ENCODE measurements around the gene SCYGR8. TPM values are rescaled to one million over a fixed set of nuclear protein-coding genes. Genes with fewer than 3 reads are reported as not detected.

The SCYGR8 gene
- total RNA-seq, 1 experiment from 2014 or later = not detected

DNA sequence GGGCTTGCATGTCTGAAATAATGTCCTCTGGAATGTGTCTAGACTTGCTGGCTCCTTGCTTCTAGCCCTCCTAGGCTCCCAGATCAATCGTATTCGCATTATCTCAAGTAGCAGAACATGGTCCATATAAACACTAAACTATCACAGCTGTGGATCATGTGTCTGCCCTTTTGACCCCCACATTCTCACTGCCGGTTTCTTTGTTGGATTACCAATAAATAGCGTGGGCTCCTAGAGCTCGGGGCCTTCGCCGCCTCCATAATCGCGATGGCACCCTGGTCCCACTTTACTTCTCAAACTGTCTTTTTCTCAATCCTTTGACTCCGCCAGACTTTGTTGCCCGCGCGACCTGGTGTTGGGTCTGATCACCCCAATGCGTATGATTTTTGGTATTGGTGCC is 6.3 kb upstream of the SCYGR8 start:
- Histone ChIP-seq H3K9me3 (ENCODE audit: control insufficient read depth in 1 of 2, insufficient read depth in 1 of 2, low read depth in 1 of 2, low read length in 2 of 2) (no peaks in the 10 kb centered on the region), H3K36me3 (ENCODE audit: control insufficient read depth in 1 of 2, insufficient read depth in 2 of 2, low read length in 2 of 2) (no peaks in the 10 kb centered on the region), H3K4me2 (ENCODE audit: low read length) (no peak overlapping the region), H3K27me3 (ENCODE audit: insufficient read depth, low read length) (no peaks in the 10 kb centered on the region), H3K4me1 (ENCODE audit: control insufficient read depth in 1 of 2, insufficient read depth in 2 of 2, low read length in 2 of 2) (no peaks in the 10 kb centered on the region), H4K20me1 (ENCODE audit: insufficient read depth) (no peaks in the 10 kb centered on the region), H3K4me3 (replicated peaks in 1 of 2; ENCODE audit: low read depth in 1 of 2, low read length in 2 of 2) (no peak overlapping the region), H3K79me2 (ENCODE audit: insufficient read depth, low read length) (no peaks in the 10 kb centered on the region), H2AFZ (ENCODE audit: low read depth, low read length, poor library complexity, severe bottlenecking) (no peak overlapping the region), H3K27ac (ENCODE audit: low read depth, low read length) (no peak overlapping the region), H3K9me2 (ENCODE audit: insufficient read depth) (no peaks in the 10 kb centered on the region), H3K9ac (ENCODE audit: low read length) (no peak overlapping the region)
- no peak for ATAC-seq
- DNase-seq (ENCODE audit: low read depth, low spot score) = no peak
- intact Hi-C loops (cut with micrococcal nuclease) = no loop called here
- RAD21 ChIA-PET (ENCODE audit: low non-redundant PET in 1 of 2, low total read pairs in 2 of 2, uncharacterized antibody in 2 of 2, unreplicated experiment in 2 of 2) = no interaction called here
- POLR2A ChIA-PET = no interaction called here
- CTCF ChIA-PET = no interaction called here
- TF ChIP-seq, protein P1, sequence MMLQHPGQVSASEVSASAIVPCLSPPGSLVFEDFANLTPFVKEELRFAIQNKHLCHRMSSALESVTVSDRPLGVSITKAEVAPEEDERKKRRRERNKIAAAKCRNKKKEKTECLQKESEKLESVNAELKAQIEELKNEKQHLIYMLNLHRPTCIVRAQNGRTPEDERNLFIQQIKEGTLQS (IDR thresholded peaks at IDR 0.05) = no peak
- TF ChIP-seq, protein P2, sequence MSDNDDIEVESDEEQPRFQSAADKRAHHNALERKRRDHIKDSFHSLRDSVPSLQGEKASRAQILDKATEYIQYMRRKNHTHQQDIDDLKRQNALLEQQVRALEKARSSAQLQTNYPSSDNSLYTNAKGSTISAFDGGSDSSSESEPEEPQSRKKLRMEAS (IDR thresholded peaks at IDR 0.05) = no peak
- TF ChIP-seq SIN3A (IDR thresholded peaks at IDR 0.05; ENCODE audit: low read depth) (no peak), YY1 (IDR thresholded peaks at IDR 0.05; ENCODE audit: extremely low read depth, insufficient replicate concordance, low read depth, low read length) (no peak), POLR2AphosphoS5 (IDR thresholded peaks at IDR 0.05; ENCODE audit: low read depth, low read length) (no peak), SRF (IDR thresholded peaks at IDR 0.05; ENCODE audit: low read depth) (no peak), ZNF274 (IDR thresholded peaks at IDR 0.05; ENCODE audit: low read depth, low read length) (no peak), CBX3 (IDR thresholded peaks at IDR 0.05; ENCODE audit: low read depth) (no peak), JUND (IDR thresholded peaks at IDR 0.05) (no peak), ELF1 (IDR thresholded peaks at IDR 0.05; ENCODE audit: borderline replicate concordance, low read depth) (no peak), FOSL1 (IDR thresholded peaks at IDR 0.05; ENCODE audit: low read depth) (no peak), ZFX (IDR thresholded peaks at IDR 0.05) (no peak)
- TF ChIP-seq, protein P3, sequence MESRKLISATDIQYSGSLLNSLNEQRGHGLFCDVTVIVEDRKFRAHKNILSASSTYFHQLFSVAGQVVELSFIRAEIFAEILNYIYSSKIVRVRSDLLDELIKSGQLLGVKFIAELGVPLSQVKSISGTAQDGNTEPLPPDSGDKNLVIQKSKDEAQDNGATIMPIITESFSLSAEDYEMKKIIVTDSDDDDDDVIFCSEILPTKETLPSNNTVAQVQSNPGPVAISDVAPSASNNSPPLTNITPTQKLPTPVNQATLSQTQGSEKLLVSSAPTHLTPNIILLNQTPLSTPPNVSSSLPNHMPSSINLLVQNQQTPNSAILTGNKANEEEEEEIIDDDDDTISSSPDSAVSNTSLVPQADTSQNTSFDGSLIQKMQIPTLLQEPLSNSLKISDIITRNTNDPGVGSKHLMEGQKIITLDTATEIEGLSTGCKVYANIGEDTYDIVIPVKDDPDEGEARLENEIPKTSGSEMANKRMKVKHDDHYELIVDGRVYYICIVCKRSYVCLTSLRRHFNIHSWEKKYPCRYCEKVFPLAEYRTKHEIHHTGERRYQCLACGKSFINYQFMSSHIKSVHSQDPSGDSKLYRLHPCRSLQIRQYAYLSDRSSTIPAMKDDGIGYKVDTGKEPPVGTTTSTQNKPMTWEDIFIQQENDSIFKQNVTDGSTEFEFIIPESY (IDR thresholded peaks at IDR 0.05; ENCODE audit: extremely low read depth, insufficient replicate concordance, low read length) = no peak
- TF ChIP-seq, protein P4, sequence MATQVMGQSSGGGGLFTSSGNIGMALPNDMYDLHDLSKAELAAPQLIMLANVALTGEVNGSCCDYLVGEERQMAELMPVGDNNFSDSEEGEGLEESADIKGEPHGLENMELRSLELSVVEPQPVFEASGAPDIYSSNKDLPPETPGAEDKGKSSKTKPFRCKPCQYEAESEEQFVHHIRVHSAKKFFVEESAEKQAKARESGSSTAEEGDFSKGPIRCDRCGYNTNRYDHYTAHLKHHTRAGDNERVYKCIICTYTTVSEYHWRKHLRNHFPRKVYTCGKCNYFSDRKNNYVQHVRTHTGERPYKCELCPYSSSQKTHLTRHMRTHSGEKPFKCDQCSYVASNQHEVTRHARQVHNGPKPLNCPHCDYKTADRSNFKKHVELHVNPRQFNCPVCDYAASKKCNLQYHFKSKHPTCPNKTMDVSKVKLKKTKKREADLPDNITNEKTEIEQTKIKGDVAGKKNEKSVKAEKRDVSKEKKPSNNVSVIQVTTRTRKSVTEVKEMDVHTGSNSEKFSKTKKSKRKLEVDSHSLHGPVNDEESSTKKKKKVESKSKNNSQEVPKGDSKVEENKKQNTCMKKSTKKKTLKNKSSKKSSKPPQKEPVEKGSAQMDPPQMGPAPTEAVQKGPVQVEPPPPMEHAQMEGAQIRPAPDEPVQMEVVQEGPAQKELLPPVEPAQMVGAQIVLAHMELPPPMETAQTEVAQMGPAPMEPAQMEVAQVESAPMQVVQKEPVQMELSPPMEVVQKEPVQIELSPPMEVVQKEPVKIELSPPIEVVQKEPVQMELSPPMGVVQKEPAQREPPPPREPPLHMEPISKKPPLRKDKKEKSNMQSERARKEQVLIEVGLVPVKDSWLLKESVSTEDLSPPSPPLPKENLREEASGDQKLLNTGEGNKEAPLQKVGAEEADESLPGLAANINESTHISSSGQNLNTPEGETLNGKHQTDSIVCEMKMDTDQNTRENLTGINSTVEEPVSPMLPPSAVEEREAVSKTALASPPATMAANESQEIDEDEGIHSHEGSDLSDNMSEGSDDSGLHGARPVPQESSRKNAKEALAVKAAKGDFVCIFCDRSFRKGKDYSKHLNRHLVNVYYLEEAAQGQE (IDR thresholded peaks at IDR 0.05; ENCODE audit: low read depth) = no peak
- BruUV-seq (replicated peaks) = no TSS peak

All from HCT116 (cell line).